NCI-H748 (cell line): ENCODE measurements around the gene PPARD.
"Not testable (repeated sequence)": the region's sequence is repeated elsewhere in the genome, so short reads cannot be mapped to it uniquely, and the experiment has no call there.

ENCODE experiments used
- DNase-seq: peaks from one replicate; lab custom pipeline; 2025; ENCODE audit not compliant: unreplicated experiment; lab: John Stamatoyannopoulos, UW

The PPARD gene

GRCh38 chr6:35435074-35435837, 92.9 kb downstream of the PPARD start:
- DNase-seq: no peak

GRCh38 chr6:35436071-35436857, 93.9 kb downstream of the PPARD start:
- no peak for DNase-seq

- not testable (repeated sequence) for DNase-seq
Measured at GRCh38 chr6:35438378-35439065, 96.2 kb downstream of the PPARD start.

- DNase-seq: no peak
Measured at GRCh38 chr6:35439308-35439707, 97.0 kb downstream of the PPARD start.

- DNase-seq: no peak
Measured at GRCh38 chr6:35441205-35441604, 98.8 kb downstream of the PPARD start.

GRCh38 chr6:35441642-35442041, 99.3 kb downstream of the PPARD start:
- DNase-seq: no peak

GRCh38 chr6:35442693-35443092, 100.3 kb downstream of the PPARD start:
- DNase-seq: no peak

- DNase-seq: no peak
Measured at GRCh38 chr6:35443341-35444030, 101.1 kb downstream of the PPARD start.

GRCh38 chr6:35445691-35446090, 103.3 kb downstream of the PPARD start:
- no peak for DNase-seq

- DNase-seq: no peak
Measured at GRCh38 chr6:35448191-35448590, 105.8 kb downstream of the PPARD start.

- DNase-seq: peak; percentile 82
Measured at GRCh38 chr6:35449287-35449881, 107.0 kb downstream of the PPARD start.

GRCh38 chr6:35451354-35452182, 109.2 kb downstream of the PPARD start:
- DNase-seq: peak; percentile 63

- peak; percentile 95 for DNase-seq
Measured at GRCh38 chr6:35452183-35453090, 110.1 kb downstream of the PPARD start, which contains the start of gene FANCE. Gene FANCE, plus strand, starts transcription at chr6:35452338. Its CDS starts 208 bp downstream, at chr6:35452546.

- DNase-seq: no peak
Measured at GRCh38 chr6:35453236-35453635, 110.9 kb downstream of the PPARD start.

GRCh38 chr6:35454391-35455110, 112.2 kb downstream of the PPARD start:
- no peak for DNase-seq

- DNase-seq: no peak
Measured at GRCh38 chr6:35457907-35458306, 115.5 kb downstream of the PPARD start.

GRCh38 chr6:35461270-35461669, 118.9 kb downstream of the PPARD start:
- DNase-seq: no peak

- DNase-seq: no peak
Measured at GRCh38 chr6:35463292-35463691, 120.9 kb downstream of the PPARD start.
